GM18517 (cell line): Measurements from ENCODE around the gene RPH3AL.

Experiments used
- ATAC-seq: cut with Tn5 transposase; IDR thresholded peaks from one replicate; pipeline ENCODE4 v1.9.1; 2021; ENCODE audit warnings: mild to moderate bottlenecking, moderate library complexity; ENCODE audit not compliant: unreplicated experiment

Gene RPH3AL

GRCh38 chr17:353838-354234 lies 1.2 kb upstream of the RPH3AL start:
- no peak for ATAC-seq

DNA sequence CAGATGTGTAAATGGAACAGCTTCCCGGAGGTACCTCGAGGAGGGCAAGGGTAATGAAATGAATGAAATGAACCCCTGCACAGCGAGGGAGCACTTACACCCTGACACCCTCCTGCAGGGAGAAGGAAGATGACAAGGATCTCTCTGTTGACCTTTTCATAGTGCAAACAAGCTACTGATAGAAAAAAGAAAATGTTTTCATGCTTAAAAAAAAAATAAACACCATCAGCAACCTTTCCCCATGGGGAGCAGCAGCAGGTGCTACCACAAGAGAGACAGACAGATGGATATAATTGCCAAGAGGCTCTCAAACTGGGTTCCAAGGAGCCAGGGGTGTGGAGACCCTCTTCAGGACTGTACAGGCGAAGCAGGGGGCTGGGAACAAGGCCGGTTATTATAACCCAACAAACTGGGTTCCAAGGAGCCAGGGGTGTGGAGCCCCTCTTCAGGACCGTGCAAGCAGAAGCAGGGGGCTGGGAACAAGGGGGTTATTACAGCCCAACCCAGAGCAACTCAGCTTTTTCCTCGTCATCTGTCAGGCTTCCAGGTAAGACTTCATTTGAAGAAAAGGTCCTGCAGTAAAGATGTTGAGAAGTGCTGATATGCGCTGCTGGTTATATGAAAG lies 718 bp upstream of the RPH3AL start:
- no peak for ATAC-seq

DNA sequence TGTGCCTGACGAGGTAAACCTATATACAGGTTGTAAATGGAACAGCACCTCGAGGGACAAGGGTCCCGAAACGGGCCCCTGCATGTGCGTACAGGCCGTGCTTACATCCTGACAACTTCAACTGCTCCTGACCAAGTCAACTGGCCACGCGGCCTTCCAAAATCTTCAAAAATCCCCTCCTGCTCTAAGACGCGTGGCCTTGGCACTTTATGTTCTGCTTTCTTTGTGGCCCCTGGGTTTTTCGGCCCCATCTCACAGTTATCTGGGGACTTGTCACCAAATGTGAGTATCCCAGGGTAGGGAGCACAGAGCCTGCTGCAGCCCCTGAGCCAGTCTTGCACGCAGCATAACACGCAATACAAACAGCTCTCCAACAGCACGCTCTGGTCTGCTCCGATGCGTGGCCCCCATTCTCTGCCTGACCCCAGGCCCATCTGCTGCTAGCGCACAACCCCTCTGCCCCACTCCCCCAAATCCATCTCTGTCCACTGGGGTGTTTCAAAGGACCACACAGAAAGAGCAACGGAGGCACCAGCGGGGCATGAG lies 659 bp downstream of the RPH3AL start:
- ATAC-seq = no peak

- ATAC-seq = no peak
Measured at GRCh38 chr17:351449-351738, 1.2 kb downstream of the RPH3AL start.

DNA sequence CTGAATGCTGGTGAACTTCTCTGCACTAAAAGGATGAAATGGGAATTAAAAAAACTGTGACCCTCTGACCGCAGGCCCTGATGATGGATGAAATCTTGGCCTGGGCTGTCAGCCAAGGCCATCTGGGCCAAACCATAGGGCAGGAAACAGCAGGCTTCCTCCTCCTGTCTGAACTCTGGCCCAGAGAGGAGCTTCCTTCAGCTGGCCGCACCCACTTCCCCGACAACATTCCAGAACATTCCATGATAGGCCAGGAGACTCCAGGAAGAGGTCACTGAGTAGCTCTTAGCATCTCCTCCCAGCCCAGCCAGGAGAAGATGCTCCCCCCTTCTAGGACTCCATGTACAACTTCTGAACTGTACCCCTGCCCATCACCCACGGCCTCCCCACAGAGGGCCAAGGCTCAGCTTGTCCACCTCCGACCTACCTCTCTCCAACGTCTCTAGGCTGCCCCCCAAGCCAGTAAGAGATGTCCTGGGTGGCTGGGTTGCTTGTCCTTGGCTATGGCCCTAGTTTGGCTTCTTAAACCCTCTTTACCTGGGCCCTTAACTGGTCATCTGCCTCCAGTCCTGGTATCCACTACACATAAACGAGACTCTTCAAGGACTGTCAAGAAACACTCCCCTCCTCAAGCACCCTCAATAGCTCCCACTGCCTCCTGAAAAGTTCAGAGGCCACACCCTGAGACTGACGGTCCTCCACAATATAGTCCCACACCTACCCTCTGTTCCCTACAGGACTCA lies 1.7 kb downstream of the RPH3AL start:
- no peak for ATAC-seq

DNA sequence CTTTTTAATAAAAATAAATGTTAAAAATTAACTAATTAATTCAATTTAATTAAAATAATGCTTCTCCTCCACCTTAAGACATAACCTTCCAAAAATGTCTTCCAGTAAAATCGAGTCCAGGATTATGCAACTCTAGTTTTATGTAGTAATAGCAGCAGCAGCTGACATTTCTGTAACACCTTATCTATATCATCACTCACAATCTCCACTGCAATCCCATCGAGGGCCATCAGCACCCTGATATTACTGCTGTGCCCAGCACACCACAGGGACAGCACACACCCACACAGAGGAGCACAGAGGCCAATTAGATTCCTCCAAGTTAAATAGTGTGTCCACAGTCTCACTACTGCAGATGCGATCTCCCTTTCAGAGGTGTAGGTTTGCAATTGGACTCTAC lies 2.9 kb downstream of the RPH3AL start:
- no peak for ATAC-seq

DNA sequence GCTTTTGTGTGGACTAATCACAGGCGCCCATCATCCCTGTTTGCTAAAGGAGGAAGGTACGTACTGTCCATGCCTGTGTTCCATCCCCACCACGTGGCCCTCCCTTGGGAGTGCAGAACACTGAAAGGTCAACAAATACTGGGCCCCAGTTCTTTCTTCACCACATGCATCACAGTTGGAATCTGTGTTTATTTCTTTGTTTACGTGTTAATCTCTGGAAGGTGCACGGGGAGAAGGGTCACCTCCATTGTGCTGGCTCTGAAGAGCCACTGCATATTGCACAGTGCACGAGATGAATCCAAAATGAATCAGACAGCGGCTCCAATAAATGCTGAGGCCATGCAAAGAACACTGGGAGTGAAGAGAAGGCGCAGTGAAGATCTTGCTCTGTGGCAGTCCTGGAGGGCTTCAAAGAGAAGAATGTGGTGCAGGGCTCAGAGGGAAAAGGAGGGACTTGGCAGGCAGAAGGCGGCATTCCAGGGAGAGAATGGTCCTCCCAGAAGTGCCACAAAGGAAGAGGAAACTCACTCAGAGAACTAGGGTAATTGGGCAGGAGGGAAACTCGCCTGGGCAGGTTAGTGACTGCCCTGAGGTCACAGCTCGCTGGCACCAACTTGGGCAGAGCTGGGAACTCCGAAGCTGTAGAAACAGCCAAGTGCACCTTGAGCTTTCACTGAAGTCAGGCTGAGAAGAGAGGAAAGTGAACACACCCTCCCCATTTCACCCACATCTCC lies 3.7 kb downstream of the RPH3AL start:
- no peak for ATAC-seq

DNA sequence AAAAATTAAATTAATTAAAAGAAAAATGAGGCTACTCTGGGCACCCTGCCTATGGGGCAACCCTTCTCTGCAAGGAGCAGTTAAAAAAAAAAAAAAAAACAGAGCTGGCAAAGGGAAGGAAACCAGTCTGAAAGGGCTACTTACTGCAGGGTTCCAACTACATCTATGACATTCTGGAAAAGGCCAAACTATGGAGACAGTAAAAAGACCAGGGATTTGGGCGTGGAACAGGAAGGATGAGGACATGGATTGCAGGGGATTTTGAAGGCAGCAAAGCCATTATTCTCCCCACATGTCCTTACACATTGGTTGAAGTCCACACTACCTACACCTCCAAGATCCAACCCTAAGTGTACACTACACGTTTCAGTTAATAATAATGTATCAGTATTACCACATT lies 4.6 kb downstream of the RPH3AL start:
- ATAC-seq = no peak

- ATAC-seq = no peak
Measured at GRCh38 chr17:347309-347899, 5.2 kb downstream of the RPH3AL start.

GRCh38 chr17:345992-346785 lies 6.4 kb downstream of the RPH3AL start:
- no peak for ATAC-seq

- no peak for ATAC-seq
Measured at GRCh38 chr17:345261-345660, 7.3 kb downstream of the RPH3AL start.

GRCh38 chr17:343875-344752 lies 8.5 kb downstream of the RPH3AL start:
- no peak for ATAC-seq

GRCh38 chr17:343211-343610 lies 9.4 kb downstream of the RPH3AL start:
- ATAC-seq = no peak

GRCh38 chr17:340074-340473 lies 12.5 kb downstream of the RPH3AL start:
- ATAC-seq = no peak

- no peak for ATAC-seq
Measured at GRCh38 chr17:339193-340061, 13.2 kb downstream of the RPH3AL start.

DNA sequence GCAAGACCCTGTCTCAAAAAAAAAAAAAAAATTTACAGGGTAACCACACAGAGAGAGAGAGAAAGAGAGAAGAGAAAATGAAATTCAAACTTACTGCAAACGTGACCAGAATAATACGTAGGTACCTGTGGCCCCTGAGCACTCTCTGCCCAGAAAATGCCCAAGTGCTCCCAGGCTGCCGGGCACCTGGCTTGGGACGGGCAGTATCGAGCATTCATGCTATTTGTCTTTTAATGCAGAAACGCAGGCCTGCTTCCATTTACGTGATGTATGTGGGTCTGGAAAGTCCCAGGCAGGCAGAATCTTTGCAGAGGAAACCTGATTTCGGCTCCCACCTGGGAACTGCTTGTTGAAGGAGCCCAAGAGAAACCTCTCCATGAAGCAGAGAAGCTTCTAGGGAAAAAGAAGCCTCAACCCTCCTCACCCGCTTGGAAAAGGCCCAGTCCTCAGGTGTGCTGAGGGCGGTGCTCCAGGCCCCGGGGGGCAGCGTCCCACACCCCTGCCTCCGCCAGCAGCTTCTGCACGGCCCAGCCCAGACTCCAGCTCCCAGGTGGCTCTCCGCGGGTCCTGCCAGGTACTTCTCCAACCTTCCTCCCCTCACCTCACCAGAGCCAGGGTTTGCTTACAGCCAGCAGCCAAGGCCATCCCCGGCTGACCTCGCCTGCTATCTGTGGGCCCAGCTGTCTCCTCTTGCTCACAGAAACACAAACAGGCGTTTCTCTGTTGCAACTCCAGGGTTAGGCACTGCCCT lies 14.0 kb downstream of the RPH3AL start:
- ATAC-seq = no peak

DNA sequence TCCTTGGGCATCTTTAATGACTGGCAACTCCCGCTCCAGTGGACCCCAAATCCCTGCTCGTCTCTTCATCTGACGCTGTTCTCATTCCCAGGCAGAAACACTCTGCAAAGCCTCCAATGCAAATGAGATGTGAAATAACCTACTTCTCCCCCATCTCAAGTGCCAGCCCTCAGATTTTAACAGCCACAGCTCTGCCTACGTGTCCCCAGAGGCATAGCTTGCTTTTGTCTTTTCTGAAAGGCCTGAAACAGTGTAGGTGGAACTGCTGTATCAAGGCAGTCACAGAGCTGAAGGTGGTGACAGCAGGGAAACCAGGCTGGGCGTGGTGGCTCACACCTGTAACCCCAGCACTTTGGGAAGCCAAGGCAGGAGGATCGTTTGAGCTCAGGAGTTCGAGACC lies 14.7 kb downstream of the RPH3AL start:
- no peak for ATAC-seq

GRCh38 chr17:337453-337852 lies 15.2 kb downstream of the RPH3AL start:
- ATAC-seq = no peak
